HEK293 (cell line): ENCODE measurements around the gene CES1.

Experiments used
- CTCF ChIA-PET: fragments of 350-600 bp; formaldehyde crosslinking; extraction: SDS; loops from one replicate; lab custom pipeline; 2021; ENCODE audit warnings: antibody characterized with exemption; lab: Yijun Ruan, JAX
- POLR2A ChIA-PET: fragments of 300-600 bp; formaldehyde crosslinking; extraction: SDS; loops from one replicate; lab custom pipeline; 2020; ENCODE audit warnings: antibody characterized with exemption, inconsistent platforms; lab: Yijun Ruan, JAX
- H3K27ac ChIP-seq: fragments of 200-500 bp; sonication (Bioruptor generic); 2 replicates; pipeline ENCODE4 v1.5.1; 2014; ENCODE audit warnings: low read depth, low read length, control low read depth, inconsistent platforms; ENCODE audit errors: extremely low read depth
- H3K36me3 ChIP-seq, 2 experiments: fragments of 200-500 bp in 1 of 2; sonication (Bioruptor generic) in 1 of 2; 1 replicate in 1 of 2; 2 replicates in 1 of 2; pipeline ENCODE4 v1.5.1; 2014 to 2017; ENCODE audit warnings: inconsistent platforms in 2 of 2, low read length in 2 of 2; ENCODE audit not compliant: control insufficient read depth in 2 of 2, insufficient read depth in 1 of 2
- H3K4me1 ChIP-seq: fragments of 200-500 bp; sonication (Bioruptor generic); 2 replicates; pipeline ENCODE4 v1.5.1; 2014; ENCODE audit warnings: mild to moderate bottlenecking, low read length, inconsistent platforms; ENCODE audit not compliant: control insufficient read depth, insufficient read depth
- H3K4me3 ChIP-seq: 2 replicates; pipeline ENCODE4 v1.5.1; 2011; ENCODE audit warnings: low read depth, mild to moderate bottlenecking, control low read depth, low read length, moderate library complexity
- H3K9me3 ChIP-seq: fragments of 200-500 bp; sonication (Bioruptor generic); 2 replicates; pipeline ENCODE4 v1.5.1; 2014; ENCODE audit warnings: low read depth, low read length, inconsistent platforms; ENCODE audit not compliant: control insufficient read depth, insufficient read depth
- GLI2 ChIP-seq: fragments of 450-650 bp; formaldehyde crosslinking; IDR thresholded peaks from 2 replicates; pipeline ENCODE4; 2017; ENCODE audit warnings: missing biosample characterization, missing genetic modification characterization, low read depth, borderline replicate concordance
- KLF9 ChIP-seq: fragments of 450-650 bp; formaldehyde crosslinking; IDR thresholded peaks from 2 replicates; pipeline ENCODE4 v1.5.1; 2016; ENCODE audit warnings: missing biosample characterization, missing genetic modification characterization, low read depth
- OSR2 ChIP-seq: fragments of 450-650 bp; formaldehyde crosslinking; IDR thresholded peaks from 2 replicates; pipeline ENCODE4 v1.5.1; 2016; ENCODE audit warnings: missing biosample characterization, missing genetic modification characterization
- PBX3 ChIP-seq: sonication (generic); formaldehyde crosslinking; IDR thresholded peaks from 2 replicates; pipeline ENCODE4 v1.8.1; 2022; ENCODE audit warnings: mild to moderate bottlenecking, moderate library complexity, missing genetic modification reagents
- RBAK ChIP-seq: fragments of 450-650 bp; formaldehyde crosslinking; IDR thresholded peaks from 2 replicates; pipeline ENCODE4 v1.5.1; 2016; ENCODE audit warnings: missing biosample characterization, missing genetic modification characterization
- SETDB1 ChIP-seq: IDR thresholded peaks from one replicate; pipeline ENCODE4 v1.6.1; 2017; ENCODE audit warnings: mild to moderate bottlenecking, low read length, moderate library complexity, mixed read lengths; ENCODE audit not compliant: insufficient read length
- SP3 ChIP-seq: fragments of 450-650 bp; formaldehyde crosslinking; IDR thresholded peaks from 2 replicates; pipeline ENCODE4 v1.5.1; 2016; ENCODE audit warnings: missing biosample characterization, missing genetic modification characterization
- SP7 ChIP-seq: fragments of 450-650 bp; formaldehyde crosslinking; IDR thresholded peaks from 2 replicates; pipeline ENCODE4 v1.5.1; 2016; ENCODE audit warnings: missing biosample characterization, missing genetic modification characterization
- WT1 ChIP-seq: fragments of 450-650 bp; formaldehyde crosslinking; IDR thresholded peaks from 2 replicates; pipeline ENCODE4 v1.5.1; 2016; ENCODE audit warnings: missing biosample characterization, missing genetic modification characterization
- YY1 ChIP-seq: fragments of 450-650 bp; formaldehyde crosslinking; IDR thresholded peaks from 2 replicates; pipeline ENCODE4 v1.5.1; 2018; ENCODE audit warnings: missing biosample characterization, missing genetic modification characterization
- ZBTB17 ChIP-seq: fragments of 450-650 bp; formaldehyde crosslinking; IDR thresholded peaks from 2 replicates; pipeline ENCODE4 v1.5.1; 2016; ENCODE audit warnings: missing biosample characterization, missing genetic modification characterization
- ZBTB20 ChIP-seq: fragments of 450-650 bp; formaldehyde crosslinking; IDR thresholded peaks from 2 replicates; pipeline ENCODE4 v1.5.1; 2016; ENCODE audit warnings: missing biosample characterization, missing genetic modification characterization
- ZFP3 ChIP-seq: fragments of 450-650 bp; formaldehyde crosslinking; IDR thresholded peaks from 2 replicates; pipeline ENCODE4 v1.5.1; 2016; ENCODE audit warnings: low read depth, missing biosample characterization, missing genetic modification characterization
- ZIC2 ChIP-seq: fragments of 450-650 bp; formaldehyde crosslinking; IDR thresholded peaks from 2 replicates; pipeline ENCODE4 v1.5.1; 2016; ENCODE audit warnings: missing biosample characterization, missing genetic modification characterization
- ZNF10 ChIP-seq: fragments of 450-650 bp; formaldehyde crosslinking; IDR thresholded peaks from 2 replicates; pipeline ENCODE4 v1.5.1; 2017; ENCODE audit warnings: missing biosample characterization, missing genetic modification characterization
- ZNF121 ChIP-seq: fragments of 450-650 bp; formaldehyde crosslinking; IDR thresholded peaks from 2 replicates; pipeline ENCODE4 v1.5.1; 2016; ENCODE audit warnings: missing biosample characterization, missing genetic modification characterization
- ZNF133 ChIP-seq: fragments of 450-650 bp; formaldehyde crosslinking; IDR thresholded peaks from 2 replicates; pipeline ENCODE4 v1.5.1; 2016; ENCODE audit warnings: missing biosample characterization, missing genetic modification characterization
- ZNF174 ChIP-seq: fragments of 450-650 bp; formaldehyde crosslinking; IDR thresholded peaks from 2 replicates; pipeline ENCODE4 v1.5.0; 2017; ENCODE audit warnings: missing biosample characterization, mild to moderate bottlenecking, missing genetic modification characterization
- ZNF23 ChIP-seq: fragments of 450-650 bp; formaldehyde crosslinking; IDR thresholded peaks from 2 replicates; pipeline ENCODE4 v1.5.1; 2016; ENCODE audit warnings: missing biosample characterization, missing genetic modification characterization, borderline replicate concordance
- ZNF274 ChIP-seq, 2 experiments: fragments of 200-500 bp in 1 of 2; fragments of 450-650 bp in 1 of 2; sonication (Bioruptor generic) in 1 of 2; formaldehyde crosslinking in 1 of 2; IDR thresholded peaks; 2 replicates each; pipeline versions ENCODE4 v1.5.1 to v1.6.1; 2014 to 2016; ENCODE audit warnings: borderline replicate concordance in 1 of 2, inconsistent platforms in 1 of 2, low read length in 1 of 2, missing biosample characterization in 1 of 2, missing genetic modification characterization in 1 of 2
- ZNF302 ChIP-seq: fragments of 450-650 bp; formaldehyde crosslinking; IDR thresholded peaks from 2 replicates; pipeline ENCODE4 v1.5.1; 2016; ENCODE audit warnings: missing biosample characterization, missing genetic modification characterization, low read depth
- ZNF311 ChIP-seq: fragments of 450-650 bp; formaldehyde crosslinking; IDR thresholded peaks from 2 replicates; pipeline ENCODE4 v1.5.1; 2017; ENCODE audit warnings: missing biosample characterization, missing genetic modification characterization, borderline replicate concordance
- ZNF324 ChIP-seq: fragments of 450-650 bp; formaldehyde crosslinking; IDR thresholded peaks from 2 replicates; pipeline ENCODE4 v1.5.1; 2016; ENCODE audit warnings: missing biosample characterization, missing genetic modification characterization
- ZNF416 ChIP-seq: fragments of 450-650 bp; formaldehyde crosslinking; IDR thresholded peaks from 2 replicates; pipeline ENCODE4 v1.5.1; 2016; ENCODE audit warnings: missing biosample characterization, missing genetic modification characterization
- ZNF426 ChIP-seq: fragments of 450-650 bp; formaldehyde crosslinking; IDR thresholded peaks from 2 replicates; pipeline ENCODE4 v1.5.1; 2017; ENCODE audit warnings: missing biosample characterization, missing genetic modification characterization, mild to moderate bottlenecking, inconsistent platforms, moderate library complexity
- ZNF501 ChIP-seq: fragments of 450-650 bp; formaldehyde crosslinking; IDR thresholded peaks from 2 replicates; pipeline ENCODE4 v1.5.1; 2016; ENCODE audit warnings: missing biosample characterization, missing genetic modification characterization
- ZNF549 ChIP-seq: fragments of 450-650 bp; IDR thresholded peaks from 2 replicates; pipeline ENCODE4 v1.5.1; 2018; ENCODE audit warnings: missing biosample characterization, missing genetic modification characterization, mild to moderate bottlenecking, inconsistent platforms, moderate library complexity
- ZNF555 ChIP-seq: fragments of 450-650 bp; formaldehyde crosslinking; conservative IDR thresholded peaks from 2 replicates; pipeline ENCODE4 v1.5.1; 2017; ENCODE audit warnings: missing biosample characterization, mild to moderate bottlenecking, missing genetic modification characterization, inconsistent platforms
- ZNF701 ChIP-seq: fragments of 450-650 bp; formaldehyde crosslinking; IDR thresholded peaks from 2 replicates; pipeline ENCODE4 v1.5.1; 2016; ENCODE audit warnings: missing biosample characterization, missing genetic modification characterization
- ZNF707 ChIP-seq: fragments of 450-650 bp; formaldehyde crosslinking; IDR thresholded peaks from 2 replicates; pipeline ENCODE4 v1.5.1; 2016; ENCODE audit warnings: missing biosample characterization, missing genetic modification characterization
- ZSCAN16 ChIP-seq: fragments of 450-650 bp; formaldehyde crosslinking; IDR thresholded peaks from 2 replicates; pipeline ENCODE4 v1.5.1; 2016; ENCODE audit warnings: missing biosample characterization, missing genetic modification characterization
- TF ChIP-seq, protein P1 (sequence below): fragments of 450-650 bp; formaldehyde crosslinking; IDR thresholded peaks from 2 replicates; pipeline ENCODE4 v1.5.1; 2016; ENCODE audit warnings: missing biosample characterization, missing genetic modification characterization
- TF ChIP-seq, protein P2 (sequence below): fragments of 450-650 bp; formaldehyde crosslinking; IDR thresholded peaks from 2 replicates; pipeline ENCODE4 v1.5.1; 2016; ENCODE audit warnings: missing biosample characterization, missing genetic modification characterization
- TF ChIP-seq, protein P3 (sequence below): fragments of 450-650 bp; formaldehyde crosslinking; IDR thresholded peaks from 2 replicates; pipeline ENCODE4 v1.5.1; 2016; ENCODE audit warnings: missing biosample characterization, missing genetic modification characterization, low read depth

The CES1 gene

GRCh38 chr16:55839115-55839514, 6.2 kb upstream of the CES1 start:
- Histone ChIP-seq H3K27ac (no peak overlapping the region), H3K4me1 (no peaks in the 10 kb centered on the region)

GRCh38 chr16:55836158-55836611, 3.3 kb upstream of the CES1 start:
- ChIA-PET POLR2A (no interaction called here), CTCF (interaction anchor here (0.7 to 0.8 kb wide), 3 partner anchors 123 to 371 kb away, joined by 3 read pairs; no protein-coding TSS in a partner anchor)
- H3K4me1 ChIP-seq = no peaks in the 10 kb centered on the region
- H3K36me3 ChIP-seq = no peaks in the 10 kb centered on the region
- no peak overlapping the region for H3K27ac ChIP-seq
- H3K4me3 ChIP-seq = no peak overlapping the region
- no peak for TF ChIP-seq SP3
- TF ChIP-seq, protein P1, sequence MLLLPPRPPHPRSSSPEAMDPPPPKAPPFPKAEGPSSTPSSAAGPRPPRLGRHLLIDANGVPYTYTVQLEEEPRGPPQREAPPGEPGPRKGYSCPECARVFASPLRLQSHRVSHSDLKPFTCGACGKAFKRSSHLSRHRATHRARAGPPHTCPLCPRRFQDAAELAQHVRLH (tag by site-specific recombination) = no peak
- no peak for TF ChIP-seq GLI2 (tag by site-specific recombination)
- TF ChIP-seq ZNF324 (tag by site-specific recombination) = no peak
- TF ChIP-seq ZSCAN16 = no peak
- no peak for TF ChIP-seq SETDB1
- no peak for TF ChIP-seq ZNF416 (tag by site-specific recombination)
- TF ChIP-seq, protein P2, sequence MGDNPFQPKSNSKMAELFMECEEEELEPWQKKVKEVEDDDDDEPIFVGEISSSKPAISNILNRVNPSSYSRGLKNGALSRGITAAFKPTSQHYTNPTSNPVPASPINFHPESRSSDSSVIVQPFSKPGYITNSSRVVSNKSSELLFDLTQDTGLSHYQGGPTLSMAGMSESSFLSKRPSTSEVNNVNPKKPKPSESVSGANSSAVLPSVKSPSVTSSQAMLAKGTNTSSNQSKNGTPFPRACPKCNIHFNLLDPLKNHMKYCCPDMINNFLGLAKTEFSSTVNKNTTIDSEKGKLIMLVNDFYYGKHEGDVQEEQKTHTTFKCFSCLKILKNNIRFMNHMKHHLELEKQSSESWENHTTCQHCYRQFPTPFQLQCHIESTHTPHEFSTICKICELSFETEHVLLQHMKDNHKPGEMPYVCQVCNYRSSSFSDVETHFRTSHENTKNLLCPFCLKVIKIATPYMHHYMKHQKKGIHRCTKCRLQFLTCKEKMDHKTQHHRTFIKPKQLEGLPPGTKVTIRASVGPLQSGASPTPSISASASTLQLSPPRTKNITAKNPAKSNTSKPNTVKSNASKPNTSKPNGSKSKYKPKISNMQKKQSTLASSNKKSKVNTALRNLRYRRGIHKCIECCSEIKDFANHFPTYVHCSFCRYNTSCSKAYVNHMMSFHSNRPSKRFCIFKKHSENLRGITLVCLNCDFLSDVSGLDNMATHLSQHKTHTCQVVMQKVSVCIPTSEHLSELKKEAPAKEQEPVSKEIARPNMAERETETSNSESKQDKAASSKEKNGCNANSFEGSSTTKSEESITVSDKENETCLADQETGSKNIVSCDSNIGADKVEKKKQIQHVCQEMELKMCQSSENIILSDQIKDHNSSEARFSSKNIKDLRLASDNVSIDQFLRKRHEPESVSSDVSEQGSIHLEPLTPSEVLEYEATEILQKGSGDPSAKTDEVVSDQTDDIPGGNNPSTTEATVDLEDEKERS (tag by site-specific recombination) = no peak
- no peak for TF ChIP-seq WT1 (tag by site-specific recombination)
- TF ChIP-seq ZNF707 (tag by site-specific recombination) = no peak
- TF ChIP-seq ZNF701 (tag by site-specific recombination) = no peak
- TF ChIP-seq PBX3 (CRISPR knock-in tag) = no peak
- TF ChIP-seq ZNF555 (tag by site-specific recombination) = no peak
- TF ChIP-seq SP7 (tag by site-specific recombination) = no peak
- no peak for TF ChIP-seq ZBTB17 (tag by site-specific recombination)
- no peak for TF ChIP-seq ZNF10
- H3K9me3 ChIP-seq = no peaks in the 10 kb centered on the region

More at GRCh38 chr16:55839115-55839514, 6.2 kb upstream of the CES1 start:
- ChIA-PET CTCF (interaction anchor here (1.1 to 3.5 kb wide), 2 partner anchors 127 to 133 kb away, joined by 6 to 50 read pairs; no protein-coding TSS in a partner anchor), POLR2A (no interaction called here)
- TF ChIP-seq ZFP3 (no peak), ZNF549 (no peak), OSR2 (no peak), YY1 (no peak), KLF9 (tag by site-specific recombination) (no peak), ZNF133 (tag by site-specific recombination) (no peak), ZIC2 (no peak), ZNF426 (tag by site-specific recombination) (no peak), ZNF302 (tag by site-specific recombination) (no peak), ZNF501 (no peak), ZNF174 (tag by site-specific recombination) (no peak), ZNF121 (tag by site-specific recombination) (no peak), ZBTB20 (no peak), RBAK (tag by site-specific recombination) (no peak), ZNF311 (tag by site-specific recombination) (no peak), ZNF23 (tag by site-specific recombination) (no peak), ZNF274 (IDR thresholded peaks at IDR 0.05; ENCODE audit: low read length) (no peak), ZNF274 (tag by site-specific recombination; IDR thresholded peaks at IDR 0.05; ENCODE audit: borderline replicate concordance) (no peak)
- TF ChIP-seq, protein P3, sequence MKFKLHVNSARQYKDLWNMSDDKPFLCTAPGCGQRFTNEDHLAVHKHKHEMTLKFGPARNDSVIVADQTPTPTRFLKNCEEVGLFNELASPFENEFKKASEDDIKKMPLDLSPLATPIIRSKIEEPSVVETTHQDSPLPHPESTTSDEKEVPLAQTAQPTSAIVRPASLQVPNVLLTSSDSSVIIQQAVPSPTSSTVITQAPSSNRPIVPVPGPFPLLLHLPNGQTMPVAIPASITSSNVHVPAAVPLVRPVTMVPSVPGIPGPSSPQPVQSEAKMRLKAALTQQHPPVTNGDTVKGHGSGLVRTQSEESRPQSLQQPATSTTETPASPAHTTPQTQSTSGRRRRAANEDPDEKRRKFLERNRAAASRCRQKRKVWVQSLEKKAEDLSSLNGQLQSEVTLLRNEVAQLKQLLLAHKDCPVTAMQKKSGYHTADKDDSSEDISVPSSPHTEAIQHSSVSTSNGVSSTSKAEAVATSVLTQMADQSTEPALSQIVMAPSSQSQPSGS (tag by site-specific recombination) = no peak
- H3K9me3 ChIP-seq = no peaks in the 10 kb centered on the region
- H3K4me3 ChIP-seq = no peak overlapping the region
- no peaks in the 10 kb centered on the region for H3K36me3 ChIP-seq
